GM18511 (cell line): ENCODE data around the gene CYP2D6.
"Not testable (repeated sequence)": the region's sequence is repeated elsewhere in the genome, so short reads cannot be mapped to it uniquely, and the experiment has no call there.

Experiments used
- ATAC-seq: cut with Tn5 transposase; IDR thresholded peaks from one replicate; pipeline ENCODE4 v1.9.1; 2021; ENCODE audit warnings: mild to moderate bottlenecking, moderate library complexity; ENCODE audit not compliant: unreplicated experiment

The CYP2D6 gene

GRCh38 chr22:42135688-42136087 lies 5.1 kb upstream of the CYP2D6 start:
- not testable (repeated sequence) for ATAC-seq

GRCh38 chr22:42134100-42135020 lies 3.8 kb upstream of the CYP2D6 start:
- no peak for ATAC-seq

- ATAC-seq = no peak
These were observed 1.8 kb upstream of the CYP2D6 start for GRCh38 chr22:42132457-42132856.

- no peak for ATAC-seq
These were observed 952 bp upstream of the CYP2D6 start for GRCh38 chr22:42131562-42131961.

- ATAC-seq = not testable (repeated sequence)
These were observed 428 bp downstream of the CYP2D6 start for GRCh38 chr22:42130182-42130581.

- ATAC-seq = not testable (repeated sequence)
These were observed 1.6 kb downstream of the CYP2D6 start for GRCh38 chr22:42128776-42129694.

- ATAC-seq = not testable (repeated sequence)
These were observed 2.6 kb downstream of the CYP2D6 start for GRCh38 chr22:42128007-42128406.

- ATAC-seq = no peak
These were observed 3.0 kb downstream of the CYP2D6 start for GRCh38 chr22:42127606-42128005.

GRCh38 chr22:42123529-42123928 lies 7.1 kb downstream of the CYP2D6 start:
- not testable (repeated sequence) for ATAC-seq

- ATAC-seq = peak; percentile 51
These were observed 10.2 kb downstream of the CYP2D6 start for GRCh38 chr22:42120231-42121021.

- no peak for ATAC-seq
These were observed 13.7 kb downstream of the CYP2D6 start for GRCh38 chr22:42116848-42117424.

GRCh38 chr22:42115420-42115830 lies 15.2 kb downstream of the CYP2D6 start:
- ATAC-seq = not testable (repeated sequence)

- ATAC-seq = no peak
These were observed 15.9 kb downstream of the CYP2D6 start for GRCh38 chr22:42114721-42115120.

GRCh38 chr22:42112793-42113192 lies 17.8 kb downstream of the CYP2D6 start:
- not testable (repeated sequence) for ATAC-seq

GRCh38 chr22:42111798-42112197 lies 18.8 kb downstream of the CYP2D6 start:
- no peak for ATAC-seq

- no peak for ATAC-seq
These were observed 21.8 kb downstream of the CYP2D6 start for GRCh38 chr22:42108848-42109247.

GRCh38 chr22:42104332-42104860 lies 26.2 kb downstream of the CYP2D6 start:
- ATAC-seq = not testable (repeated sequence)

GRCh38 chr22:42101199-42101598 lies 29.4 kb downstream of the CYP2D6 start:
- ATAC-seq = no peak

GRCh38 chr22:42091455-42091782 lies 39.2 kb downstream of the CYP2D6 start:
- no peak for ATAC-seq
